GM18498 (cell line): ENCODE data around the gene SLC25A26.

Experiments used
- ATAC-seq: cut with Tn5 transposase; IDR thresholded peaks from one replicate; pipeline ENCODE4 v1.9.1; 2021; ENCODE audit warnings: mild to moderate bottlenecking, moderate library complexity; ENCODE audit not compliant: unreplicated experiment

SLC25A26 gene

GRCh38 chr3:66393333-66394005 lies 172.7 kb downstream of the SLC25A26 start:
- peak; percentile 11 for ATAC-seq

- peak; percentile 90 for ATAC-seq
These were observed 173.4 kb downstream of the SLC25A26 start for GRCh38 chr3:66394019-66394752.

GRCh38 chr3:66394753-66395249 lies 174.0 kb downstream of the SLC25A26 start:
- ATAC-seq = no peak

GRCh38 chr3:66395635-66396034 lies 174.8 kb downstream of the SLC25A26 start:
- ATAC-seq = no peak

- ATAC-seq = no peak
These were observed 175.5 kb downstream of the SLC25A26 start for GRCh38 chr3:66396161-66396760.

DNA sequence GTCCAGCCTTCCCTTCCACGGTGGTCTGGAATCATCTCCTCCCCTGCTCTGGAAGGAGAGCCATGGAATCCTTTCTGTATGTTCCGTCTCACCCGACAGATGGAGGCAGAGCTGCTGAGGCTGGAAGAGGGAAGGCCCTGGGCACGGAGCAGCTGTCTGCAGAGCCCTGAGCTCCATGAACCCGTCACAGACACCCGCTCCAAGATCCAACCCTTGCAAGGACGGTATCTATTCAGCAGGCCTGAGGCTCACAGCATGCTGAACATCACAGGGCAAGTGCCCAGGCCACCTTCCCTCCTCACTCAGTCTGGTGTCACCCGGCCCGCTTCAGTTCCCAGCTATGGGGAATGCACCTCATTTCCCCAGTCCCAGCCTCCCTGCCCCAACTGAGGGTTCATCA lies 176.1 kb downstream of the SLC25A26 start:
- no peak for ATAC-seq

GRCh38 chr3:66397745-66398144 lies 176.9 kb downstream of the SLC25A26 start:
- no peak for ATAC-seq

DNA sequence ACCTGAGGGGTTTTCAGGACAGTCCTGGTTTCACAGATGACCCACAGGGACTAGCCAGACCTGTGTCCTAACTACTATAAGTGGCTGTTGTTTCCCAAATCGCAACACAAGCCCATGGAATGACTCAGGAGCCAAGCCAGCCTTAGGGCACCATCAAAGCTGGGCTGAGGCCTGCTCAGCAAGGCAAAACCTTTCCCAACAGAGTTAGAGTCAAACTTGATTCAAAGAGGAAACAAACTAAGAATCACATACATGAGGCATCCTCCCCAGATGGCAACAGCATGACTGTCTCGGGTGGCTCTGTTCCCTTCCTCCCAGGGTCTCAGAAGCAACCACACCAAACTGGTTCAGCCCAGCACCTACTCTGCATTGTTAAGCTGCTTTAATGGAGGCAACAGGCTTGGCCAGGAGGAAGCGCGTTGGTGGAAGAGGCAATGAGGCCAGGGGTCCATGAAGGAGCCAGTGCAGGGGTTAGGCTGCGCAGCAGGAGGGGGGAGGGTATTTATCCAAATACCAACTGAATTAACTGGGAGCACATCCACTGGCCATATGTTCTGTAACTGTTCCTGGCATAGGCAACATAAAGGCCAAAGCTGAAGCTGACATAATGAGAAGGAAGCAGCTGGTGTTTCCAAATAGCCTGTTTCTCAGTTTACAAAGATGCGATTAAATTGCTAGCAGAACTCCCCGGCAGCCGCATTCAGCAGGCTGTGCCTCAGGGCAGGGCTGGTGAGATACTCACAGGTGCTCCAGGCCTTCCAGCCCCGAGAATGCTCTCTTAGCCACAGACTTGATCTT lies 177.6 kb downstream of the SLC25A26 start:
- no peak for ATAC-seq

- ATAC-seq = no peak
These were observed 178.9 kb downstream of the SLC25A26 start for GRCh38 chr3:66399529-66400232.

DNA sequence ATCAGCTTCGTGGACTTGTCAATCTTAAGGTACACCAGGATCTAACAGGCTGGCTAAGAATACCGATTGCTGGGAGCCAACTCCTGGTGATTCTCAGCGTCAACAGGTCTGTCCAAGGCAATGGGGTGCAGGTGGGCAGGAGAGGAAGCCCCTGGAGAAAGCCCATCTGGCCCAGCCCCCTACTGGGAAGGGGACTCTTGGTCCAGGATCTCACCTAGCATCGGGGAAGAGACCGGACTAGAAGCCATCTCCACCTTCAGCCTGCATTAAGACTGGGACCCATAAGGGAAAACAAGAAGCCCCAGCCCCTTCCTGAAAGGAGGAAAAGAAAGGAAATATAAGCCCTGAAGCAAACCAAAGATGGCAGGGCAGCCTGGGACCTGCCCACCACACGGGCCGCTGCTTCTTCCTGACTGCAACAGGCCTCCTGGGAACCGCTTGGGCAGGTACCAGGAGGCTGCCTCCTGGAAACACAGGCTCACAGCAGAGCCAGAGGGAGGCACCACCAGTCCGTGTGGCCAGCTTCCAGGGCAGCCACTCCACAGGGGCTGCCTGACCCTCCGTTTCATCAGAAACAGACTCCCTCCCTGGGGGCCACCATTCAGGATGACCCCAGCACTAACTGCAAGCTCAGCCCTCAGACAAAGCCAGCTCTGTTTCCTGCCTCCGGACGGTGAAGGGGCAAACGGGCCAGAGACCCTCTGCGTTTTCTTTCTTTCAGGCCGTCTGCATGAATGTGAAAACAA lies 179.8 kb downstream of the SLC25A26 start:
- no peak for ATAC-seq

GRCh38 chr3:66401157-66401550 lies 180.4 kb downstream of the SLC25A26 start:
- no peak for ATAC-seq

- ATAC-seq = no peak
These were observed 181.1 kb downstream of the SLC25A26 start for GRCh38 chr3:66401675-66402491.

- ATAC-seq = no peak
These were observed 181.9 kb downstream of the SLC25A26 start for GRCh38 chr3:66402596-66403290.

- no peak for ATAC-seq
These were observed 182.7 kb downstream of the SLC25A26 start for GRCh38 chr3:66403323-66403990.

- ATAC-seq = no peak
These were observed 183.4 kb downstream of the SLC25A26 start for GRCh38 chr3:66404197-66404596.

GRCh38 chr3:66404903-66405700 lies 184.3 kb downstream of the SLC25A26 start:
- ATAC-seq = no peak

GRCh38 chr3:66405701-66406091 lies 184.9 kb downstream of the SLC25A26 start:
- no peak for ATAC-seq
